Head of caudate nucleus (tissue), 42 donors: ENCODE data around the gene MICOS13.

ENCODE experiments used
- DNase-seq, 42 donors: peaks; one replicate each; pipeline versions ENCODE4 v3.0.0 to v3.0.0-alpha.2; 2020 to 2021; ENCODE audit warnings: mixed read lengths in 7 of 42
- intact Hi-C: fragments of 100-400 bp; cut with DNase I; formaldehyde crosslinking; loops from one replicate; pipeline ENCODE4 v1.15.0; 2022

MICOS13 gene

DNA sequence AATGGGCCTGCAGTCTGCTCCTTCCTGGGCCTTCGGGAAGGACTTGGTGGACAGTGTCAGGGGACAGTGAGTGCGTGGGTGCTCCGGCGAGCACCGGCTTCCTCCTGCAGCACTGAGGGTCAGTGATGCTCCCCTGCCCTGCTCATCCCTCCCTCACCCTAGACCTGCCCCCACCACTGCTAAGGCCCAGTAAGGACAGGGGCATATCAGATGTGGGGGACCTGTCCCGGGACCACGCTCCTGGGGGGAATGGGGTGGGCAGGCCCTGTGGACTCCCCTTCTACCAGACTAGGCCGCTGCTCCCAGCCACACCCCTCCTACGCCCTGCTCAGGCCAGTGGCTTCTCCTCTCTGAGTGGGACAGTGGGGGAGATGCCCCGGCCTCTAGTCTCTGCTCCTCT is 3.2 kb downstream of the MICOS13 start:
- intact Hi-C loops: no loop called here
- no peak for DNase-seq

DNA sequence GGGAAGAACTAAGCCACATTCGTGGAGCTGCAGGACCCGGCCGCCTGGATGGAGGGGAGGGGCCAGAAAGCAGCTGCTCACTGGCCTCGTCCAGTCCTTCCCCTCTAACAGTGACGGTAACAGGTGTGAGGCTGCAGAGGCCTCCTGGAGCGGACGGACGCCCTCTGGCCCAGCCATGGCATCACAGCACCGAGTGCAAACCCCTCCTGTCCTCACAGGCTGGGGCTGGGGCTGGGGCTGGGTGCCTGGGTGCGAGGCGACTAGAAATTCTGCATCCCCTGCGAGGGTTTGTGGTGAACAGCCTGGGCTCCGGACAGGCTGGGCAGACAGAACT is 3.6 kb downstream of the MICOS13 start:
- DNase-seq: no peak
- intact Hi-C loops: no loop called here

DNA sequence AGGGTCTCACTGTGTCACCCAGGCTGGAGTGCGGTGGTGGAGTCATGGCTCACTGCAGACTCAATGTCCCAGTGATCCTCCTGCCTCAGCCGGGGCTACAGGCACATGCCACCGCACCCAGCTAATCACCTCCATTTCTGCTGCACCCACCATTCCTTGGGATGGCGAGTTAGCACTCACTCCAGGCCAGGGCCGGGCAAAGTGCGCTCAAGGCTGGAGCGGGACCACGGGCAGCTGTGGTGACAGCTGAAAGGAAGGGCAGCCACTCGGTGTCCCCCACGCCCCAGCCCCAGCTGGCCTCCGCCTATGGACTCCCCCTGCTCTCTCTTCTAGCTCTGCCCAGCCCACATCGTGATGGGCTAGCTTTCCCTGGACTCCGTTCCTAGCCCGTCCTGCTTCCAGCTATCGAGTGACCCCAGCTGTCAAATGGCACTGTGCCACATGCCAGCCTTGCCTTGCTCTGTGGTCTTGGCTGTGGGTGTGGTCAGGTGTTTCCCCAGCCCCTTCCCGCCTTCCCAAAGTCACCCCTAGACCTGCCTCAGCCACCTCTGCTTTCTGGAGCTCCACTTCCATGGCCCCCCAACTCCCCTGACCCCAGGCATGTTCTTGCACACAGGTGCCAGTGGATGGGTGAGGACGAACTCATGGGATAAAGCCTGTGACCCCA is 4.1 kb downstream of the MICOS13 start:
- intact Hi-C loops: no loop called here

DNA sequence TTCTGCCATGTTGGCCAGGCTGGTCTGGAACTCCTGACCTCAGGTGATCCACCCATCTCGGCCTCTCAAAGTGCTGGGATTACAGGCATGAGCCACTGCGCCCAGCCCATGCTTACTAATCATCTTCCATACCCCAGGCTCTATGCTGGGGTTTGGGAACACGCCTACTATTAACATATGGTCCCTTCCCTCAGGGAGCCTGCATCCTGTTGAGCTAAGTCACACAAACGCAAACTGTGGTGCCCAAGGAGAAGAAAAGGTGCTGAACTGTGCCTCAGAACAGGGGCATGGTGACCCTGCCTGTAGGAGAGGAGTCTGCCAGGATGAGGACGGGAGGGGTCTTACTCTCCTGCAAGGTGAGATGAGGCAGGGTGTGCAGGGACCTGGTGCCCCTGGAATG is 5.6 kb downstream of the MICOS13 start:
- no peak for DNase-seq
- intact Hi-C loops: no loop called here

More for the DNA sequence above, 4.1 kb downstream of the MICOS13 start:
- DNase-seq: no peak

GRCh38 chr19:5673752-5674151 is 6.6 kb downstream of the MICOS13 start:
- intact Hi-C loops: no loop called here
- DNase-seq: no peak

DNA sequence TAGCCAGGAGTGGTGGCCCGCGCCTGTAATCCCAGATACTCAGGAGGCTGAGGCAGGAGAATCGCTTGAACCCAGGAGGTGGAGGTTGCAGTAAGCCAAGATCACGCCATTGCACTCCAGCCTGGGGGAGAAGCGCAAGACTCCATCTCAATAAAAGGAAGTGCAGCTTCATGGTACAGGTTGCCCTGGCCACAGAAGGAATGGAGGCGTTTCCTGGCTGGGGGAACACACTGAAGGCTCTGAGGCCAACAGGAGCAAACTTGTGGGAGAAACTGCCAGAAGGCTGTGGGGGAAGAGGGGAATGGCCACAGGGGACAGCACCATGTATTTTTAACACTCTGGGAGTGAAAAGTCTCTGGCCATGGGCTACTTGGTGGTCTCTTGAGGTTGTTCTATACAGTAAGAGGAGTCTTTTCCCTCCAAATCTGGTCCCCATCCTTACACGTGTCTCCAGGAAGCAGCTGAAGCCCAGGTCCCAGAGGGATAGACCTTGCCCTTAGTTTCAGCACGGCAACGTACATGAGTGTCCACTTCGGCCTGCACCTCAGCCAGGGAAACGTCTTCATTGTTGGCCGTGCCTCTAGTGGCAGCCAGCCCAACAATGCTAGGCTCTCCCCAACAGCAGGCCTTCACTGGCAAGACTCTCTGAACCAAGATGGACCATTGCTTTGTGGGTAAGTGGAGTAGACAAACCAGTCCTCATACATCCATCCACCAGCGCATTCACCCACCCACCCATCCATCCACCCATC is 7.4 kb downstream of the MICOS13 start:
- DNase-seq: no peak
- intact Hi-C loops: no loop called here

GRCh38 chr19:5671600-5671999 is 8.7 kb downstream of the MICOS13 start:
- DNase-seq: no peak
- intact Hi-C loops: no loop called here

DNA sequence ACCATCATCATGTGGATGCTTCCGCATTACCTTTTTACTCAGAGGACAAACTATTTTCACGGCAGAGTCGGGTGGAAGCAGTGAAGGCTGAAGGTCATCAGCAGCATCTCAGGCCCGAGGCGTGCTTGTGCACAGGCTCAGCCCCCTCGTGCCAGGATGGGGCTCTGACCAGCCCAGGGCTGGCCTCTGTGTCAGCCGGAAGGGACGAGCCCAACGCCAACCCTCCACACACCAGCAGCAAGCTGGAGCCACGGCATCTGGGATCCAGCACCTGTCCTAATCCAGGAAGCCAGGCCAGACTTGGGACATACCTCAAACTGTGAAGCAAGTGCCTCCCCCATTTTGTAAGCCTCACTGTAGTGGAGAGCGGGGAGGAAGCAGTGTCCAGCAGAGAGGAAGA is 11.1 kb downstream of the MICOS13 start:
- DNase-seq: no peak

GRCh38 chr19:5667751-5668271 is 12.5 kb downstream of the MICOS13 start:
- intact Hi-C loops: no loop called here

More for the DNA sequence above, 11.1 kb downstream of the MICOS13 start:
- intact Hi-C loops: no loop called here

DNA sequence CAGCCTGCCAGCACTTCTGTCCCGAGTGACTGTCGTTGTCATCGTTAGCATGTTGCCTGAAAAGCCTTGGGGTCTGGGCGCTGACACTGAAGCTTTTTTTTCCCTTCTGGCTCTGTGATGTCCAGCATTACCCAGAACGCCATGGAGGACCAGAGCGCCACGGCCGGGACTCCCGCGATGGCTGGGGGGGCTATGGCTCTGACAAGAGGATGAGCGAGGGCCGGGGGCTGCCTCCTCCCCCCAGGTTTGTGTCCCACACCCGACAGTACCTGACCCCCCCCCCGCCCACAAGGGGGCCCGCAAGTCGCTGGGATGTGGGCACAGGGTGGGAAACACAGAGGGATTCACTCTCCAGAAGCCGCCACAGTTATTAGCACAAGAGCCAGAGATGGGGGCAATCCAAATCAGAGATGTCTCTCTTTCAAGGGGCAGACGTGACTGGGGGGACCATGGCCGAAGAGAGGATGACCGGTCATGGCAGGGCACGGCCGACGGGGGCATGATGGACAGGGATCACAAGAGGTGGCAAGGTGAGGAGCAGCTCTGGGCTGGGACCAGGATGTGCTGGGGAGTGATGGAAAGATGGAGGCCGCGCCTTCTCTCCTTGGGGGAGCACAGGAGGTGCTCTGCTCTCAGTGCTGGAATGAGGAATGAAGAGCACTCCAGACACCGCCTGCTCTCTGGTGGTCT is 13.2 kb downstream of the MICOS13 start:
- no peak for DNase-seq
- intact Hi-C loops: no loop called here

More at GRCh38 chr19:5667751-5668271, 12.5 kb downstream of the MICOS13 start:
- no peak for DNase-seq

DNA sequence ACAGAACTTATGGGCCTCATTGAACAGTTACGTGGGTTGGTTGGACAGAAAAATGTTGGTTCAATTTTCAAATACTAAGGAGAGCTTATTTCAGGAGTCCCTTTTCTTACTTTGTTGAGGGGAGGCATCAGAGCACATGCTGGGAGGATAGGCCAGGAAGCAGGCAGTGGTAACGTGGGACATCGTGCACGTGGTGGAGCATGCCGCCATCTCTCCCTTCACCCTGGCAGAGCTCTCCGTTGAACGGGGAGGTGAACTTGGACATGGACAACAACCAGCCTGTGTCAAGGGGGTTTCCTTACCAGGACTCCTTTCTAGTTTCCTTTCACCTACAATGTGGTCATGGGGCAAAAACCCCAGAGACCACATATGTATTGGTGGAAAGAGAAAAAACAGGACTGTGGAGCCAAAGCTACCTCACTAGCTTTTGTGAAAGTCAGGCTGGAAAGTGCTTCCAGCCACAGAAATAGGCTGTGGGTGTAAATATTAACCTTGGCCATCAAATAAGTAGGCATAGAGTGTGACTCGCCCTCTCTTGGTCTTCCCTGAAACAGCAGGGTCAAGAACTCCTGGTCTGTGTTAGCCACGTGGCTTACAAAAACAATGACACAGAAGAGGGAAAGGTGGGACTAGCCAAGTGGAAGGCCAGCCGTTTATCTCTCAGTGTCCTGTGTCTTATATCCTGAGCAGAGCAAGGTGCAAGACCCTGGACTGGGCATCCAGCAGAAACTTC is 14.4 kb downstream of the MICOS13 start:
- DNase-seq: peak in 1 of 42 donors; percentile 1
- intact Hi-C loops: no loop called here

GRCh38 chr19:5664515-5664914 is 15.8 kb downstream of the MICOS13 start:
- DNase-seq: no peak
- intact Hi-C loops: no loop called here

GRCh38 chr19:5663904-5664303 is 16.4 kb downstream of the MICOS13 start:
- DNase-seq: peak in 1 of 42 donors; percentile 32
- intact Hi-C loops: no loop called here

DNA sequence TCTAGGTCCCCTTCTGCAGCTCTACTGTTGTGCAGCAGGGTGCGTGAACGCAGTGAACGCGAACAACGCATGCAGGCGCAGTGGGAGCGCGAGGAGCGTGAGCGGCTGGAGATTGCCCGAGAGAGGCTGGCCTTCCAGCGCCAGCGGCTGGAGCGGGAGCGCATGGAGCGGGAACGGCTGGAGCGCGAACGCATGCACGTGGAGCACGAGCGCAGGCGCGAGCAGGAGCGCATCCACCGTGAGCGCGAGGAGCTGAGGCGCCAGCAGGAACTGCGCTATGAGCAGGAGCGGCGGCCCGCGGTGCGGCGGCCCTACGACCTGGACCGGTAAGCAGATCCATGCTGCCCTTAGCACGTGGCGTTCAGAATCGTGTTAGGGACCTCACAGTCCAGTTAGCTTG is 18.8 kb downstream of the MICOS13 start:
- intact Hi-C loops: no loop called here
- peak in 1 of 42 donors; percentile 13 for DNase-seq

- intact Hi-C loops: no loop called here
- DNase-seq: peak in 1 of 42 donors; percentile 23
Observed at GRCh38 chr19:5655412-5655811, 24.9 kb downstream of the MICOS13 start.

DNA sequence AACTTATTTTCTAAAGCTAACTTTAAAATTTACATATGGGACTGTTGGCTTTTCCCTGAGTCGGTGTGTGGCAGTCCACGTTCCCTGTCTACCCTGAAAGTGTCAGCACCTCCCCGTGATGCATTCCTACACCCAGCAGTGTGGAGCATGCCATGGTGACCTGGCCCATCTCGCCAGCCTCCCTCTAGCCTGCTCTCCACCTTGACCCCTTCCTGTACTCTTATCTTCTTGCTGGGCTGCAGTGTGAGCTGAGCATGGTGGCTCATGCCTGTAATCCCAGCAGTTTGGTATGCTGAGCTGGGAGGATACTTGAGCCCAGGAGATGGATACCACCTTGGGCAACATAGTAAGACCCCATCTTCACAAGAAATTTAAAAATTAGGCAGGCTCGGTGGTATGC is 25.4 kb downstream of the MICOS13 start:
- intact Hi-C loops: no loop called here
- DNase-seq: peak in 1 of 42 donors; percentile 7

GRCh38 chr19:5652261-5652660 is 28.1 kb downstream of the MICOS13 start:
- intact Hi-C loops: no loop called here
- DNase-seq: peak in 1 of 42 donors; percentile 26

- intact Hi-C loops: no loop called here
- DNase-seq: peak in 1 of 42 donors; percentile 5
Observed at GRCh38 chr19:5651361-5651760, 29.0 kb downstream of the MICOS13 start.

- intact Hi-C loops: no loop called here
Observed at GRCh38 chr19:5648464-5648863, 31.9 kb downstream of the MICOS13 start.

More at GRCh38 chr19:5648464-5648863, 31.9 kb downstream of the MICOS13 start:
- DNase-seq: no peak
